GM21360 (cell line): ENCODE results near the gene DCPS.
A peak's percentile ranks its signal among the peaks of the same experiment; 100 is the strongest.
"Not testable (repeated sequence)": the region's sequence is repeated elsewhere in the genome, so short reads cannot be mapped to it uniquely, and the experiment has no call there.

Source experiments
- ATAC-seq: cut with Tn5 transposase; IDR thresholded peaks from one replicate; pipeline ENCODE4 v1.9.1; 2021; ENCODE audit warnings: mild to moderate bottlenecking, moderate library complexity; ENCODE audit not compliant: unreplicated experiment

DCPS gene

GRCh38 chr11:126303623-126304456, at the start of gene DCPS:
Gene DCPS, plus strand, starts transcription at chr11:126304060. Its CDS starts 21 bp downstream, at chr11:126304081.
- peak; percentile 88 for ATAC-seq

GRCh38 chr11:126254819-126255218, 49.0 kb upstream of the DCPS start:
- ATAC-seq, result no peak

GRCh38 chr11:126255507-126255906, 48.4 kb upstream of the DCPS start:
- ATAC-seq, result not testable (repeated sequence)

GRCh38 chr11:126256216-126256615, 47.6 kb upstream of the DCPS start:
- no peak for ATAC-seq

- ATAC-seq, result no peak
These were observed 46.7 kb upstream of the DCPS start for GRCh38 chr11:126257144-126257543.

GRCh38 chr11:126257764-126258163, 46.1 kb upstream of the DCPS start:
- no peak for ATAC-seq

GRCh38 chr11:126262216-126262615, 41.6 kb upstream of the DCPS start:
- ATAC-seq, result no peak

GRCh38 chr11:126263489-126263888, 40.4 kb upstream of the DCPS start:
- no peak for ATAC-seq

GRCh38 chr11:126265811-126266210, 38.0 kb upstream of the DCPS start:
- no peak for ATAC-seq

- ATAC-seq, result no peak
These were observed 36.2 kb upstream of the DCPS start for GRCh38 chr11:126267650-126268049.

GRCh38 chr11:126268361-126268707, 35.5 kb upstream of the DCPS start:
- peak; percentile 0 for ATAC-seq

- ATAC-seq, result peak; percentile 100
These were observed 34.9 kb upstream of the DCPS start, which contains the start of the genes FOXRED1 and SRPRA for GRCh38 chr11:126268708-126269579. Gene FOXRED1, plus strand, starts transcription at chr11:126269154. Its CDS starts 53 bp downstream, at chr11:126269207. Gene SRPRA, minus strand, starts transcription at chr11:126268895. Its CDS starts 91 bp downstream, at chr11:126268804.

- ATAC-seq, result no peak
These were observed 26.5 kb upstream of the DCPS start for GRCh38 chr11:126277322-126277721.

- ATAC-seq, result no peak
These were observed 26.1 kb upstream of the DCPS start for GRCh38 chr11:126277780-126278179.

GRCh38 chr11:126279191-126279590, 24.7 kb upstream of the DCPS start:
- ATAC-seq, result no peak

GRCh38 chr11:126280595-126280994, 23.3 kb upstream of the DCPS start:
- ATAC-seq, result no peak

- ATAC-seq, result no peak
These were observed 22.6 kb upstream of the DCPS start for GRCh38 chr11:126281245-126281644.

GRCh38 chr11:126281666-126282175, 22.1 kb upstream of the DCPS start:
- no peak for ATAC-seq

GRCh38 chr11:126282361-126282735, 21.5 kb upstream of the DCPS start:
- ATAC-seq, result peak; percentile 29

GRCh38 chr11:126282736-126283591, 20.9 kb upstream of the DCPS start, which contains the start of gene TIRAP:
Gene TIRAP, plus strand, starts transcription at chr11:126283093. Its CDS starts 7,802 bp downstream, at chr11:126290895.
- ATAC-seq, result peak; percentile 61
